GM15510 (cell line): Measurements from ENCODE around the gene PRDM12.

Experiments
- POLR2A ChIP-seq: IDR thresholded peaks from 3 replicates; pipeline ENCODE4 v1.6.1; 2011; ENCODE audit warnings: borderline replicate concordance; ENCODE audit not compliant: insufficient read length; ENCODE audit errors: extremely low read depth

The PRDM12 gene

DNA sequence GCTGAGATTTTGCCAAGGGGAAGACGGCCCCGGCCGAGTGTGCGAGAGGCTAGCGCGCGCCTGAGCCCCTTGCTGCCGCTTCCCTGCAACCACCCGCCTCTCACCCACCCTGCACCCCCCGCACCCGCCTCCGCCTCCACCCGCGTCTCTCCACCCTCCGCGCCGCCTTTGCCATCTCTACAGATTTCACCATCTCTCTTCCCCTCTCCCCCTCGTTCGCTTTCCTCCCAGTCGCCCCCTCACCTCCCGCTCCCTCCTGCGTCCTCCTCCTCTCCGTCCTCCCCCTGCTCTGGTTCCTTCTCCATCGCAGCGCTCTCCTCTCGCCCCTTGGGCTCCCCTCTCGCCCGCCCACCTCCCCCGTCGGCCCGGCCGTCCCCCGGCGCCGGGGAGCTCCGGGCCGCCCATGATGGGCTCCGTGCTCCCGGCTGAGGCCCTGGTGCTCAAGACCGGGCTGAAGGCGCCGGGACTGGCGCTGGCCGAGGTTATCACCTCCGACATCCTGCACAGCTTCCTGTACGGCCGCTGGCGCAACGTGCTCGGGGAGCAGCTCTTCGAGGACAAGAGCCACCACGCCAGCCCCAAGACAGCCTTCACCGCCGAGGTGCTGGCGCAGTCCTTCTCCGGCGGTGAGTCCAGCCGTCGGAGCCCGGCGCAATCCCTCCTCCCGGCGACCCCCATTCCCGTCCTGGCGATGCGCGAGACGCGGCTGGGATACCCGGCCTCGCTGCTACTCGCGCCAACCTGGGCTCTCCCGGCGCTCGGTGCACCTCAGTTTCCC lies at the start of gene PRDM12:
PRDM12 (plus strand) TSS at position 344 of the 778 bp plus-strand sequence; CDS start at position 404, 60 bp downstream.
- no peak for TF ChIP-seq POLR2A

DNA sequence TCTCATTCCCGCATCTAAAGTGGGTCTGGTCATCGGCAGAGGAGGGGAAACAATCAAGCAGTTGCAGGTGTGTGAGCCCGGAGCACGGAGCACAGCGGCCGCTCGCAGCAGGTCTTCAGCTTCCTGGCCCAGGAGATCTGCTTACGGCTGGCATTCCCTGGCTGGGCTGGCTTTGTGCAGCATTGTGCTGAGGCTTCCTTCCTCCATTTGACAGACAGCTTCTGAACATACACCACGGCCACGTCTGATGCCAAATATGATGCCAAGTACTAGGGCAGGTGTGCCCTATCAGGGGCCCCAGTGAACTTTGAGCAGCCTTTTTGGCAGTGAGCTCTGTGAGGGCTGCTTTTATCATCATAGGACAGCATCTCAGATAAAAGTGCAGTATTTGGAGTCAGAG lies 47.9 kb upstream of the PRDM12 start:
- no peak for TF ChIP-seq POLR2A

DNA sequence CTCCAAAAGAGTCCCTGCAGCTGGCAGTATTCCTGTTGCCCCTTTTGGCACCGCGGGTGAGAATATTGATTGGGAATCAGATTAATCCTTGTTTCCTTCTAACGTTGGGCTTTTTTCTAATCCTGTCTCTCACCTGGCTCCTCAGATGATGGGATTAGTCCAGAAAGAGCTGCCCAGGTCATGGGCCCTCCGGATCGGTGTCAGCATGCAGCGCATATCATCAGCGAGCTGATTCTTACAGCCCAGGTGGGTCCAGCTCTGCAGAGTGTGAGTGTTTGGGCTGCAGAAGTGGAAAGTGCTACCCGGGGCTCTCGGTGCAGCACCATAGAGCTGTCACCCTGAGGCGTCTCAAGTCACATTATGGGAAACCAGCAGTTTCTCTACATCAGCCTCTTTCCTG lies 40.9 kb upstream of the PRDM12 start:
- TF ChIP-seq POLR2A, result no peak

DNA sequence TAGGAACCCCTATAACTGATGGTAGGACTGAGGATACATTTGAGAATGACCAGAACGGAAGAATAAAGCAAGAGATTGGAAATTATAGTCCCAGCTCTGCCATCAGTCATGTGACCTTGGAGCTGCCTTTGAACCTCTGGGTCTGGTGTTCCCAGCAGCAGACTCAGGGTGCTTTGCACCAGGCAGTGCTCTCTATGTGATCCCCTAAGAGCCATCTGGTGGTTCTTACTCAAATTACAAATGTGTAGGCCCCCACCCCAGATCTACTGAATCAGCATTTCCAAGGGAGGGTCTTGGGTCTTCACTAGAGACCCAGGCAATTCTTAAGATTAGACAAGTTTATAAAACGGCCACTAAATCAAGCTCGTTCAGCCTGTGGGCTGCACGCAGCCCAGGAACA lies 40.2 kb upstream of the PRDM12 start:
- no peak for TF ChIP-seq POLR2A

DNA sequence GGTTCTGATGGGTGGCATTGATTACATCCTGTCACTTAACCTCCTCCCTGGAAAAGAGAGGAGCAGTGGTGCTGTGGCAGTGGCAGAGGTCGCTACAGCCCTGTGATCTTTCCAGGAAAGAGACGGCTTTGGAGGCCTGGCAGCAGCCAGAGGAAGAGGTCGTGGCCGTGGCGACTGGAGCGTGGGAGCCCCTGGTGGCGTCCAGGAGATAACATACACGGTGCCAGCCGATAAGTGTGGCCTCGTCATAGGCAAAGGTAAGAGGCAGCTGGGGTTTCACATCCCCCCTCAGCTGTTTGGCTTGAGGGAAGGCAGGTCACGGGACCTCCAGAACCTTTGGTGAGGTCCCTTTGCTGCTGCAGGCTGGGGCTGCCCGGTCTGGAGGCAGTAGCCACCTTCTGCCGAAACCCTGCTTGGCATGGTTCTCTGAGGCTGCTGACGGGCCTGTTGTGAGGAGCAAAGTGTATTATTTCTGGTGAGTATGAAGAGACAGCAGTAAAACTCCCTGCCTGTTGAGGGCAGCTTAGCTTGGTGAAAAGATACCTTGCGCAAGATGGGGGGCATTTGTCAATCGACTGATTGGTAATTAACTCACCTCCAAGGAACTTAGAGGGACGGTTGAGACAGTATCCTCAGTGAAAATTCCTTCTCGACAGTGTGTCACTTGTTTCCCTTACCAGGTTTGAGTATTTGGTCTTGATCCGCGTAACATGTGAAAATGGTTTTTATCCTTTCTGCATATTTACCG lies 38.0 kb upstream of the PRDM12 start:
- no peak for TF ChIP-seq POLR2A

DNA sequence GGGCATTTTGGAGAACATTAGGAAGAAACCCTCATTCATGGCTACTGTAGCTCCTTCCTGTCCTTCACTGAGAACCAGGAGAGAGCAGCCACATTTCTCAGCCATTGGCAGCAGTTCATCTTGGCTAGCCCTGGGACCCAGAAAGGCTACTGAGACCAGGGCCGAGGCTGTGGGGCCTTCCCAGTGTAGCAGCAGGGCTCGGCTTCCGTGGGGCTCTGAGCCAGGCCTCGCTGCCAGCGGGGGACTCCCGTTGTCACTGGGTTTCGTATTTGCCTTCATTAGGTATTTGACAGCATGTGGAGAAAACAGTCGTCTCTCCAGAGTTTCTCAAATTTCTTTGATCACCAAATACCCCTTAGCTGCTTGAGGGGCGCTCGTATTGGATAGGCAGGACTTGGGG lies 37.3 kb upstream of the PRDM12 start:
- TF ChIP-seq POLR2A, result no peak

DNA sequence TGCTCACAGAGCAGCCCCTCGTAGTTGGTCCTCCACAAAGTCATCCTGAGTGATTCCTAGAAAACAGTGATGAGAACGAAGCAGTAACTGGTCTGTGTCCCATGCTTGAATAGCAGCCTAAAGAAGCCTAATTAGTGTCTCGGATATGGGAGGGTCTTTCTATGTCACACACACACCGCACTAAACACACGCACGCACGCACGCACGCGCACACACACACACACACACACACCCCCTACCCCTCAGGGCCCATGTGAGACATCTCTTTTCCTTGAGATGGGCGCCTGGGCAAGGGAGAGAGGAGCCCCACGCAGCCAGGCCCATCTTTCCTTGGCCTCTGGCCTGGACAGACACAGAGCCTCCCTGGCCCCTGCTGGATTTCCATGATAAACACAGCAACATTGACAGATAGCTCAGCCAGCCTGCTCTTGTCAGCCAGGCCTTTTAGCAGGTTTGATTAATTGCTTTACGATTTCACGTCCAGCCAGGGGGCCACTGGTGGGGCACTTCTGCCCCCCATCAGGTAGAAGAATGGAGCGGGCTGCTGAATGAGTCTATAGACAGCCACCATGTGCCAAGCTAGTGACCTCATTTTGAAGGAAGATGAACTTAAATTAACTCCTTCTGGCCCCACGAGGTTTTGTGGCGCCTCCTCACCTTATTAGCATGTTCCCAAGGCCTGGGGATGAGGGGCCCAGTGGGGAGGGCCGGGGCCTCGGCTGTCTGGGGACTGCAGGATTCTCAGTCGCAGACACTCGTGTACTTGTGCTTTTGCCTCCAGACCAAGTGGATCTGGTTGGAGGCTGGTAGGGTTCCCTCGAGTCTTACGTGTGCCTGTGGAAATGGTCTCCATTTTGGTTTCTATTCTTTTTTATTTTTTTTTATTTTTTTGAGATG lies 36.2 kb upstream of the PRDM12 start:
- TF ChIP-seq POLR2A, result no peak

DNA sequence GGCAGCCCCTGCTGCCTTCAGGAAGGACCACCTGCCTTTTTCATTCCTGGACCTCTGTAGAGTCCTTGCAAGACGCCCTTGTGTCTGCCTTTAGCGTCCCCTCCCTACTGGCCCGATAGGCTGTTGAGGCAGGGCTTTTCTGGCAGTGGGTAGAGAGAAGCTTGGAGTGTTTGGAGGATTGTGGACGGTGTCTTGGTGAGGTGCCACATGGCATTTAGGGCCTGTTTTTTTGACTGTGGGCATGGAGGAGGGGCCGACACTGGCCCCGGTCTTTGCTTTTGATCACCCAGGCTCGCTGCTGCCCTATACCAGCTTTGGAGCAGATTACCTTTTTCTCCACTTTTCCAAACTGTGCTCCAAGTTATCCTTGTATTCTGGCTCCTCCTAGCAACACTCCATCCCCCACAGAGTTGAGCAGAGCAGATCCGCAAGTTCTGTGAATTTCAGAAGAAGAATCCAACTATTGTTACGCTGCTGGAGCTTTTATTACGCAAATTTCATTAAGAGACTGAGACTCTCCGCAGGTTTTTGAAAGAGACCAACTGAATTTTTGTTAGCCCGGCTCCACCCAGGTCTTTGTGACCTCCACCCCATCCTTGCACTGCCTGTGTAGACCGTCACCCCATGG lies 34.8 kb upstream of the PRDM12 start:
- no peak for TF ChIP-seq POLR2A

DNA sequence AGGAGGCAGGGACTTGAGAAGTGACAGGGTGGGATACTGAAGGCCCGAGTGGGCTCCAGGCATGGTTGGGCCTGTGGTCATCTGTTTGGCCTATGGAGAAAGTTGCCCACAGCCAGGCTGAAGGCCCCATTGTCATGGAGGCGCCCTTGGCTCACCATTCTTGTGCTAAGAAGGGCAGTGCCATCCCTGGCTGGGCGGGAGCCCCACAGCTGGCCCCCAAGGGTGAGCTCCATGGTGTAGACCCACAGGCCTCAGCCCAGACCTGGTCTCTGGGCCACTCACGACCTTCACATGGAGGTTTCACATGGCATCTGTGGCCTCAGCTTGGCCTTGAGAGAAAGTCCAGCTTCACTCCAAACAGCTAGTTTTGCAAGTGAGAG lies 34.3 kb upstream of the PRDM12 start:
- no peak for TF ChIP-seq POLR2A

DNA sequence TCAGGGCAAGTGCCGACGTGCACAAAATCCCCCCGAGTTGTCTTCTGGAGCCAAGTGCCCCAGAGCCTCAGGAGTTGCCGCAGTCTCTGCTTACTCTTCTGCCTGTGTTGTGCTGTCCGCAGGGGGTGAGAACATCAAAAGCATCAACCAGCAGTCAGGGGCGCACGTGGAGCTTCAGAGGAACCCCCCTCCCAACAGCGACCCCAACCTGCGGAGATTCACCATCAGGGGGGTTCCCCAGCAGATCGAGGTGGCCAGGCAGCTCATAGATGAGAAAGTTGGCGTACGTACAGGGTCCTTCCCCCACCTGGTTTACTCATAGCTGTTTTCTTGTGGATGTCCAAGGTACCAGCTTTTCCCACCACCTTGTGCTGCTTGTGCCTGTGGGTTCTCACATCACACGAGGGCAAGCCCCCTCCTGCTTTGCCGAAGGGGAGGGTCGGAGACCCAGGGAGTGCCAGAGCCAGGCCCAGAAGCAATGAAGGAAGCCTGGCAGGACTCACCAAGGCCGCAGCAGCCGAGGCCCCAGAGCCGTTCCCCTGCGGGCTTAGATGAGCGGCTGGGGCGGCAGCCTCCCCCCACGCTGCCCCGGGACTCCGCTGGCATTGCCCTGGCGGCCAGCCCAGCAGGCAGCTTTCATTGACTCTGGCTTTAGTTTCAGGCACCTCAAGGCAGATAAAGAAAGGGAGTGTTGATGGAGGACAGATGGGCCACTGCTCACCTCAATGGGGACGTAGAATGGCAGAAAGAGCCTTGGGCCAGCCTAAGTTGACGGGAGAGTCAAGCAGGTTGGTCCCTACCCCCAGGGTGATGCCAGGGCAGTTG lies 33.7 kb upstream of the PRDM12 start:
- no peak for TF ChIP-seq POLR2A

DNA sequence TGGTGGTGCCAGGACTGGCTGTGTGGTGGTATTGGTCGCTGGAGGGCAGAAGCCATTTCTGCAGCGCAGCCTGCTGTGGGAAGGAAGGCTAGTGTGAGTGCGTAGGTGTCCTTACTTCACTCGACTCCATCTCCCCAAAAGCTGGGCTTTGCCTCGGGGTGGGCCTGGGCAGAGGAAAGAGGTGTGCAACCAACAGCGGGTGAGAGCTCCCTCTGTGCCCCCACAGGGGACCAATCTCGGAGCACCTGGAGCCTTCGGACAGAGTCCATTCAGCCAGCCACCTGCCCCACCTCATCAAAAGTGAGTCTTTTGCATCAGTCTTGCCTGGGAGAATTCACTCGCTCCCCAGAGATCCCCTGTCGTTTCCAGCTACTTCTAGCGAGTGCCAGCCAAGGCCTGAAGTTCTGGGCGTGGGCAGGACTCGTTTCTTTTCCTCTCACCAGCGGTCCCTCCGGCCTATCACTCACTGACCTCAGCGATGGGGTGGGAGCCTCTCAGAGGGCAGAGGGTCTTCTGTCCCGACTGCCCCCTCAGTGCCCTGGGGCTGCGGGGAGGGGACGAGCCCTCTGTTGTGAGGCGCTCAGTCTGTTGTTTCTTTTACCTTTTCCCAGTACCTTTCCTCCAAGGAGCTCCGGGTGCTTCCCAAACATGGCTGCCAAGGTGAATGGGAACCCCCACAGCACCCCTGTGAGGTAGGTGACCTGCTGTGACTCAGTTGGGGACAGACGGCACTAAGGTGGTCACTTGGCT lies 32.9 kb upstream of the PRDM12 start:
- no peak for TF ChIP-seq POLR2A

DNA sequence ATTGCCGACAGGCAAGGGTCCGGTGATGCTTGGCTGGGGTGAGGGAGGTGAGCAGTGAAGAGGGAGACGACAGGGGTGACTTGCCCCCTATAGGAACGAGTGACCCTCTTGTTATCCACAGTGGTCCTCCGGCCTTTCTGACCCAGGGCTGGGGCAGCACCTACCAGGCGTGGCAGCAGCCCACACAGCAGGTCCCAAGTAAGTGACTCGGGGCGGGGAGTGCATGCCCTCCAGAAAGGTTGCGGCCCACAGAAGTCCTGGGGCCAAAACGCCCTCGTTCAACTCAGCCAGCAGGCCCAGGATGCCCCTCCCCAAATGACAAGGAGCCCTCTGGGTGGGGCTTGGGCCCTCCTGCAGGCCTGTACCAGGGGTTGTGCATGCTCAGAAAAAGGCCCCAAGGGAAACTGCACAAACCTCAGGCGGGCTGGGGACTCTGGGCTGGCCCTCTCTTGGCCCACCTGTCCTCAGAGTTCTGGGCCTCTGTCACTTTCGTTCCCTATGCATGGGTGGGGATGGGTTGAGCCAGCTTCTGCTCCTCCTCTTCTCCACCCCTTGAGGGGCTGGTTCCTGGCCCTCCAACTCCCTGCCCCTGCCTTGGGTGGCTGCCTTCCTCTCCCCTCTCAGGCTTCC lies 32.2 kb upstream of the PRDM12 start:
- no peak for TF ChIP-seq POLR2A

DNA sequence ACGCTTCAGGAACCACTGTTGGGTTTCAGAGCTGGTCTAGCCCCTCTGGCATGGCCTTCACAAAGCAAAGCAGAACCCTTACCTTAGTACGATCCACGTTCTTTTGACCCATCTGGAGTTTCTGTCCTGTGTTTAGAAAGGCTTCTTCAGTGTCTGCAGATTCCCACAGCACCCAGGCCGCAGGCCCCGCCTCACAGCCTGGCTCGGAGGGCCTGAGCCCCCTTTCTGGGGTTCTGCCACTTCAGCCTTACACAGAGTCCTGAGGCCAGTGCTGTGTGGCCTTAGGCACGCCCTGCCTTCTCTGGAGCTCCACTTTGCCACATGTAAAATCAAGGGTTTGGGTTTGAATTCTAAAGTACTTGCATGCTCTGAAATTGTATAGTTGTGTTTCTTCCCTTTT lies 31.6 kb upstream of the PRDM12 start:
- TF ChIP-seq POLR2A, result no peak
